ENCODE measurements around the gene CACNA1C.

DNA sequence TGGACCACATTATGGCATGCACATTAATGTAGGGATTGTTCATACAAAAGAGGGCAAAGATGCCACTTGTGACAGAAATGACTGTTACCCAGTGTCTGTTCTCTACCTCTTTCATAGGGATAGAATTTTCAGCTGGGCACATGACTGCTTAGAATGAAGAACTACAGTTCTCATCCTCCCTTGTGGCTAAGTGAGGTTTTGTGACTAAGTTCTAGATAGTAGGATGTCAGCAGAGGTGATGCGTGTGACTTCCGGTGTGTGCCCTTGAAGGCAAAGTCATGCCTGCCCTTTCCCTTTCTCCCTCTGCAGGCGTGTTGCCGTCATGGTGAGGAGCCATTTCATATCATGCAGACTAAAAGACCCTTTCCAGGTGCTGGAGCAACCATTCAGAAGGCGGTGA, 99.3 kb downstream of the CACNA1C start:
- no peak for TF ChIP-seq POLR2A (IDR thresholded peaks at IDR 0.05; ENCODE audit: extremely low read depth, insufficient read length)
- TF ChIP-seq, protein P1, sequence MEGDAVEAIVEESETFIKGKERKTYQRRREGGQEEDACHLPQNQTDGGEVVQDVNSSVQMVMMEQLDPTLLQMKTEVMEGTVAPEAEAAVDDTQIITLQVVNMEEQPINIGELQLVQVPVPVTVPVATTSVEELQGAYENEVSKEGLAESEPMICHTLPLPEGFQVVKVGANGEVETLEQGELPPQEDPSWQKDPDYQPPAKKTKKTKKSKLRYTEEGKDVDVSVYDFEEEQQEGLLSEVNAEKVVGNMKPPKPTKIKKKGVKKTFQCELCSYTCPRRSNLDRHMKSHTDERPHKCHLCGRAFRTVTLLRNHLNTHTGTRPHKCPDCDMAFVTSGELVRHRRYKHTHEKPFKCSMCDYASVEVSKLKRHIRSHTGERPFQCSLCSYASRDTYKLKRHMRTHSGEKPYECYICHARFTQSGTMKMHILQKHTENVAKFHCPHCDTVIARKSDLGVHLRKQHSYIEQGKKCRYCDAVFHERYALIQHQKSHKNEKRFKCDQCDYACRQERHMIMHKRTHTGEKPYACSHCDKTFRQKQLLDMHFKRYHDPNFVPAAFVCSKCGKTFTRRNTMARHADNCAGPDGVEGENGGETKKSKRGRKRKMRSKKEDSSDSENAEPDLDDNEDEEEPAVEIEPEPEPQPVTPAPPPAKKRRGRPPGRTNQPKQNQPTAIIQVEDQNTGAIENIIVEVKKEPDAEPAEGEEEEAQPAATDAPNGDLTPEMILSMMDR (IDR thresholded peaks at IDR 0.05; ENCODE audit: low read depth, low read length) = no peak
- TF ChIP-seq, protein P2, sequence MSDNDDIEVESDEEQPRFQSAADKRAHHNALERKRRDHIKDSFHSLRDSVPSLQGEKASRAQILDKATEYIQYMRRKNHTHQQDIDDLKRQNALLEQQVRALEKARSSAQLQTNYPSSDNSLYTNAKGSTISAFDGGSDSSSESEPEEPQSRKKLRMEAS (IDR thresholded peaks at IDR 0.05; ENCODE audit: low read depth, low read length) = no peak
